ENCODE measurements around the gene NCCRP1. TPM values are rescaled to one million over a fixed set of nuclear protein-coding genes. Genes with fewer than 3 reads are reported as not detected.
A peak's percentile ranks its signal among the peaks of the same experiment; 100 is the strongest.

NCCRP1 gene
- total RNA-seq, 1 experiment from 2014 or later = 23.2 TPM

GRCh38 chr19:39246951-39247669 lies 50.3 kb downstream of the NCCRP1 start:
- Histone ChIP-seq H3K79me2 (ENCODE audit: low read depth) (no peaks in the 10 kb centered on the region), H3K4me2 (no peak overlapping the region), H3K9me3 (ENCODE audit: insufficient read depth, low read depth) (no peaks in the 10 kb centered on the region), H4K20me1 (ENCODE audit: insufficient read depth) (no peaks in the 10 kb centered on the region), H3K9me2 (ENCODE audit: insufficient read depth) (no peaks in the 10 kb centered on the region), H3K27me3 (ENCODE audit: insufficient read depth, low read depth) (peaks cover 9% of the 10 kb centered on the region; the same call in 1 of the 2 replicates), H3F3A (ENCODE audit: insufficient read depth, low read depth) (no peaks in the 10 kb centered on the region), H3K4me1 (replicated peaks; ENCODE audit: insufficient read depth) (no peaks in the 10 kb centered on the region), H3K4me3 (no peak overlapping the region), H3K36me3 (ENCODE audit: low read depth) (no peaks in the 10 kb centered on the region), H2AFZ (no peak overlapping the region), H3K27ac (no peak overlapping the region)
- ChIA-PET POLR2A (ENCODE audit: unreplicated experiment) (no interaction called here), CTCF (interaction anchor here (0.6 kb wide), 1 partner anchor 83 kb away, joined by 6 read pairs; no protein-coding TSS in a partner anchor)
- intact Hi-C loops (cut with micrococcal nuclease; ENCODE audit: unreplicated experiment) = no loop called here
- DNase-seq = peak in 1 of 2 experiments; percentile 28
- TF ChIP-seq CTCF (conservative IDR thresholded peaks at IDR 0.05) (no peak), EZH2 (IDR thresholded peaks at IDR 0.05; ENCODE audit: low read depth) (no peak)
- BruUV-seq (replicated peaks) = no TSS peak

GRCh38 chr19:39247701-39248664 lies 51.2 kb downstream of the NCCRP1 start:
- ChIA-PET CTCF (no interaction called here), POLR2A (ENCODE audit: unreplicated experiment) (no interaction called here)
- no peak for TF ChIP-seq EZH2 (IDR thresholded peaks at IDR 0.05; ENCODE audit: low read depth)
- TF ChIP-seq CTCF (conservative IDR thresholded peaks at IDR 0.05) = no peak
- intact Hi-C loops (cut with micrococcal nuclease; ENCODE audit: unreplicated experiment) = no loop called here
- no peak overlapping the region for H3K27ac ChIP-seq
- H3F3A ChIP-seq (ENCODE audit: insufficient read depth, low read depth) = no peaks in the 10 kb centered on the region
- H3K9me2 ChIP-seq (ENCODE audit: insufficient read depth) = no peaks in the 10 kb centered on the region
- H4K20me1 ChIP-seq (ENCODE audit: insufficient read depth) = no peaks in the 10 kb centered on the region
- no peak overlapping the region for H3K4me2 ChIP-seq
- no peak overlapping the region for H2AFZ ChIP-seq
- H3K4me3 ChIP-seq = no peak overlapping the region
- no peak for DNase-seq
- no peaks in the 10 kb centered on the region for H3K36me3 ChIP-seq (ENCODE audit: low read depth)
- no TSS peak for BruUV-seq (replicated peaks)
- no peaks in the 10 kb centered on the region for H3K79me2 ChIP-seq (ENCODE audit: low read depth)
- no peaks in the 10 kb centered on the region for H3K4me1 ChIP-seq (replicated peaks; ENCODE audit: insufficient read depth)
- H3K27me3 ChIP-seq (ENCODE audit: insufficient read depth, low read depth) = peaks cover 11% of the 10 kb centered on the region; the same call in 1 of the 2 replicates
- H3K9me3 ChIP-seq (ENCODE audit: insufficient read depth, low read depth) = no peaks in the 10 kb centered on the region

- no peak within 1 kb of the TSS for H3K4me3 ChIP-seq
These were observed 52.0 kb downstream of the NCCRP1 start, which contains the start of gene IFNL4 for GRCh38 chr19:39248806-39249205. IFNL4 (minus strand) TSS chr19:39248856.

More at GRCh38 chr19:39248806-39249205, 52.0 kb downstream of the NCCRP1 start, which contains the start of gene IFNL4:
- Histone ChIP-seq H3K36me3 (ENCODE audit: low read depth) (no peaks in the 10 kb centered on the region), H4K20me1 (ENCODE audit: insufficient read depth) (no peaks in the 10 kb centered on the region), H3K4me1 (replicated peaks; ENCODE audit: insufficient read depth) (no peaks in the 10 kb centered on the region), H3K27me3 (ENCODE audit: insufficient read depth, low read depth) (peaks cover 11% of the 10 kb centered on the region; the same call in 1 of the 2 replicates), H2AFZ (no peak within 1 kb of the TSS), H3K9me3 (ENCODE audit: insufficient read depth, low read depth) (no peaks in the 10 kb centered on the region), H3K79me2 (ENCODE audit: low read depth) (no peaks in the 10 kb centered on the region), H3F3A (ENCODE audit: insufficient read depth, low read depth) (no peaks in the 10 kb centered on the region), H3K27ac (no peak within 1 kb of the TSS), H3K4me2 (no peak within 1 kb of the TSS), H3K9me2 (ENCODE audit: insufficient read depth) (no peaks in the 10 kb centered on the region)
- intact Hi-C loops (cut with micrococcal nuclease; ENCODE audit: unreplicated experiment) = no loop called here
- BruUV-seq (replicated peaks) = no TSS peak
- ChIA-PET CTCF (no interaction called here), POLR2A (ENCODE audit: unreplicated experiment) (no interaction called here)
- DNase-seq = no peak
- no peak for TF ChIP-seq EZH2 (IDR thresholded peaks at IDR 0.05; ENCODE audit: low read depth)
- TF ChIP-seq CTCF (conservative IDR thresholded peaks at IDR 0.05) = no peak

Data from PC-9 (cell line).